Activated CD4-positive, alpha-beta memory T cell treated with anti-CD3 and anti-CD28 coated beads for 36 hours (primary cell): ENCODE data around the gene HOXB1. TPM values are rescaled to one million over a fixed set of nuclear protein-coding genes. Genes with fewer than 3 reads are reported as not detected.
"Not testable (repeated sequence)": the region's sequence is repeated elsewhere in the genome, so short reads cannot be mapped to it uniquely, and the experiment has no call there.

ENCODE experiments used
- CTCF ChIA-PET: fragments of 350-600 bp; sonication (Branson Sonifier 250); formaldehyde crosslinking; loops from one replicate; lab custom pipeline; 2021; ENCODE audit warnings: antibody characterized with exemption, inconsistent platforms; lab: Charles Lee
- POLR2A ChIA-PET: fragments of 350-600 bp; sonication (Branson Sonifier 250); formaldehyde crosslinking; loops from one replicate; lab custom pipeline; 2021; ENCODE audit warnings: antibody characterized with exemption; lab: Charles Lee
- DNase-seq: peaks from one replicate; pipeline ENCODE4 v3.0.0-alpha.2; 2020
- H3K27ac Mint-ChIP-seq: one replicate; pipeline ENCODE4 v1.8.0; 2021; ENCODE audit warnings: mixed read lengths
- H3K27me3 Mint-ChIP-seq: one replicate; pipeline ENCODE4 v1.8.0; 2021; ENCODE audit warnings: mixed read lengths
- H3K36me3 Mint-ChIP-seq: one replicate; pipeline ENCODE4 v1.8.0; 2021; ENCODE audit warnings: mixed read lengths
- H3K4me1 Mint-ChIP-seq: one replicate; pipeline ENCODE4 v1.8.0; 2021; ENCODE audit warnings: low read depth, mixed read lengths
- H3K4me3 Mint-ChIP-seq: one replicate; pipeline ENCODE4 v1.8.0; 2021; ENCODE audit warnings: mild to moderate bottlenecking, mixed read lengths
- H3K9me3 Mint-ChIP-seq: one replicate; pipeline ENCODE4 v1.8.0; 2021; ENCODE audit warnings: mixed read lengths
- intact Hi-C: fragments of 100-400 bp; cut with micrococcal nuclease; formaldehyde crosslinking; loops from one replicate; pipeline ENCODE4 v1.15.1; 2023
- total RNA-seq, 2 experiments: library from RNA; stranded (reverse); gene quantifications; one replicate each; pipeline ENCODE4 v1.2.3, GENCODE V29; 2021

The HOXB1 gene
- total RNA-seq, 2 experiments from 2014 or later, result not detected

DNA sequence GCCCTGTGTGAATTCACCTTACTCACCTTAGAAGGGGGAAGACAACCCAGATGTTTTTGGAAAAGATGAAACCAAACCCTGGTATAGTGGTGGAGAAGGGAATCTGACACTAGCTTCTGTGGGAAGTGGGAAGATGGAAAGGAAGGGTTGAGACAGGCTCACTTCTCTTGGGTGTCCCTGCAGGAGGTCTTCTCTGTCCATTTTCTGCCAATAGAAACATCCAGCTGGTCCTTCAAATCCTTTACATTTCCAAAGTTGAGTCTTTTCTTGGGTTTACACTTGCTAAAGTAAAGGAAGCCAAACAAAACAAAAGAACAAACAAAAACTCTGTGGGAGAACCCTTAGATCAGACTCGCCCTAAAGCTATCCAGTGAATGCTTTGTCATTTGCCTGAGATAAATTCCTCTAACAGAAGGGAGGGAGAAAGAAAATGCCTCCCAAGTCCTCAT is 10.2 kb downstream of the HOXB1 start:
- H3K9me3 Mint-ChIP-seq, result no peaks in the 10 kb centered on the region
- peaks cover 32% of the 10 kb centered on the region for H3K27me3 Mint-ChIP-seq
- H3K36me3 Mint-ChIP-seq, result no peaks in the 10 kb centered on the region

DNA sequence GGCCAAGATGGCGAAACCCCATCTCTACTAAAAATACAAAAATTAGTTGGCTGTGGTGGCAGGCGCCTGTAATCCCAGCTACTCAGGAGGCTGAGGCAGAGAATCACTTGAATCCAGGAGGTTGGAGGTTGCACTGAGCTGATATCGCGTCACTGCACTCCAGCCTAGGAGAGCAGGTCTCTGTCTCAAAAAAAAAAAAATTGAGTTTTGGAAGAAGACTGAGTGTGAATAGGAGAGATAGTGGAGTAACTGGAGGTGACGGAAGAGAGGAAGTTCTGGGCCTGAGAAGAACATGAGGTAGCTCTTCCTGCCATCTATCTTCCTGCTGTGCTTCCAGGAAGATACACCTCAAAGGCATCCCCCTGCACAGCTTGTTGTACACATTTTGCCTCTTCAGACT is 11.4 kb downstream of the HOXB1 start:
- no peak overlapping the region for H3K27ac Mint-ChIP-seq
- H3K9me3 Mint-ChIP-seq, result no peaks in the 10 kb centered on the region
- peaks cover under 1% of the 10 kb centered on the region for H3K4me1 Mint-ChIP-seq
- ChIA-PET CTCF (interaction anchor here (1.0 kb wide), 1 partner anchor 13 kb away, joined by 3 read pairs; no protein-coding TSS in a partner anchor), POLR2A (interaction anchor here (1.0 kb wide), 1 partner anchor 9 kb away, joined by 3 read pairs; no protein-coding TSS in a partner anchor)
- H3K27me3 Mint-ChIP-seq, result peaks cover 31% of the 10 kb centered on the region
- H3K4me3 Mint-ChIP-seq, result no peak overlapping the region
- intact Hi-C loops, result no loop called here
- no peaks in the 10 kb centered on the region for H3K36me3 Mint-ChIP-seq
- no peak for DNase-seq

More for the DNA sequence above, 10.2 kb downstream of the HOXB1 start:
- DNase-seq, result no peak
- H3K4me3 Mint-ChIP-seq, result no peak overlapping the region
- intact Hi-C loops, result no loop called here
- CTCF ChIA-PET, result interaction anchor here (0.9 to 1.9 kb wide), 2 partner anchors 28 to 212 kb away, joined by 4 to 5 read pairs; no protein-coding TSS in a partner anchor
- no peak overlapping the region for H3K27ac Mint-ChIP-seq
- POLR2A ChIA-PET, result interaction anchor here (1.0 kb wide), 1 partner anchor 10 kb away, joined by 3 read pairs; no protein-coding TSS in a partner anchor
- H3K4me1 Mint-ChIP-seq, result no peaks in the 10 kb centered on the region

DNA sequence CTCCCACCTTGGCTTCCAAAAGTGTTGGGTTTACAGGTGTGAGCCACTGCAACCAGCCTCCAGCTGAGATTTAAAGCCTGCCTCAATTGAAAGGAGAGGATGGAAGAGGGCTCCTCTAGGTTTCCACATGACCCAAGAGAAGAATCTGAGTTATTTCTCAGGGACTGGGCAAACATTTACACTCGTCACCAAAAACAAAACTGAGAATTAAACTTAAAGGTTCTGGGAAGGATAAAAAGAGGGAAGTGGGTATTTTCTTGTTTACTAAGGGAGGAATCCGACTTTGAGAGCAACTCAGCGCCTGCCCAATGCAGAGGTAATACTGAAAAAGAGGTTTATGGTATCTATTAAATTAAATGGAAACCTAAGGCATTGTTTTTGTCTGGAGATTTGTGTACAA is 13.3 kb downstream of the HOXB1 start:
- Mint-ChIP-seq H3K36me3 (no peaks in the 10 kb centered on the region), H3K27me3 (peaks cover 24% of the 10 kb centered on the region), H3K9me3 (no peaks in the 10 kb centered on the region), H3K4me1 (peaks cover 17% of the 10 kb centered on the region), H3K27ac (no peak overlapping the region), H3K4me3 (no peak overlapping the region)
- POLR2A ChIA-PET, result no interaction called here
- CTCF ChIA-PET, result no interaction called here
- intact Hi-C loops, result no loop called here
- DNase-seq, result no peak

DNA sequence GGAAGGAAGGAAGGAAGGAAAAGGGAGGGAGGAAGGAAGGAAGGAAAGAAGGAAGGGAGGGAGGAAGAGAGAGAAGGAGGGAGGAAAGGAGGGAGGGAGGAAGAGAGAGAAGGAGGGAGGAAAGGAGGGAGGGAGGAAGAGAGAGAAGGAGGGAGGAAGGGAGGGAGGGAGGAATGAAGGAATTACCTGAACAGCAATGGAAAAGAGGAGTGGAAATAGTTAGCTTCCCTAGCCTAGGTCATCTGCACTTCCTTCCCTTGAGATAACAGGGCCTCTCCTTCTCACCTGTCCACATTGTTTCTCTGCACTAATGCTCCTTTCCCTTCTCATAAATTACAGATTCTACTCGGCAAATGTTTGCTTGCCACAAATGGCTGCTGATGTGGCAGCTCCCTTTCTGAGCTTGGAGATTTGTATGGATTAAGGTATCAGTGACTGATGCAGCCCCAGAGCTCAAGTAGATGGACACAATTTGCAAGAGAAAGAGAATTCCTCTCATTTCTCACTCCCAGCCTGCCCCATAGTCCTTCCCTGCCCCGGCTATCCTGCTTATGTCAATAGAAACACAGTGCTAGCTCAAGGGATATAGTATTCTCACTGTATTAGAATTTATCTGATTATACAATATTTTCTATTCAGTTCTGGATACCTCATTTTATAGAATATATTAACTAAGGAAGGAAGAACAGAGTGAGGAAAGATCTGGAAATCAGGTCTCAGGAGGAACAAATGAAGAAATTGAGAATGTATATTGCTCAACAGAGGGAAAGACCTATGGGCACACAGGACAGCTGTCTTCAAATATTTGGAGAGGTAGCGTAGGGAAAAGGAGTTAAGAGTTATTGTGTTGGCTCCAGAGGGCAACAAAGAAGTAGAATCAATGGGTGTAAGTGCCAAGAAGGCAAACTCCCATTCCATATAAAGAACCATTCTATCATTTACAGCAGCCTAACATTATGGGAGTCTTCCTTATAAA is 14.6 kb downstream of the HOXB1 start:
- CTCF ChIA-PET, result interaction anchor here (0.6 to 1.2 kb wide), 3 partner anchors 35 to 490 kb away, joined by 3 read pairs; no protein-coding TSS in a partner anchor
- POLR2A ChIA-PET, result no interaction called here
- H3K4me3 Mint-ChIP-seq, result no peak overlapping the region
- H3K4me1 Mint-ChIP-seq, result peaks cover 25% of the 10 kb centered on the region
- H3K27me3 Mint-ChIP-seq, result peaks cover 20% of the 10 kb centered on the region
- H3K9me3 Mint-ChIP-seq, result no peaks in the 10 kb centered on the region
- no peaks in the 10 kb centered on the region for H3K36me3 Mint-ChIP-seq
- no peak overlapping the region for H3K27ac Mint-ChIP-seq
- intact Hi-C loops, result no loop called here
- DNase-seq, result no peak

DNA sequence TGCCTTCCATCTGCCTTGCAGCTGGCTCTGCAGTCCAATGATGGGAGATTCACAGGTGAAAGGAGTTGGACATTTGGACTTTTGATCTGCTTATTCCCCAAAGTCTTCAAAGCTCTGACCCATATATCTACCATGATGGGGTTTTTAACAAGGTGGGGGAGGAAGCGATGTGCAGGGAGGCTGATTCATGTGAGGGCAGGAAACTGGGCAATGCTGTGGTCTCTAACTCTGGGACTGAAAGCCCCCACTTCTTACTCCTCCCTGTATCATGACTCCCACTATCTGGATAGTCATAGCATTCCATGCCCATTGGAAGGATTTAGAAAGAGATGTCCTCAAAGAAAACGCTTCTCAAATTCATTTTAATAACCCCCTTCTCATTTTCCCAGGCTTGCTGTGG is 16.3 kb downstream of the HOXB1 start:
- intact Hi-C loops, result no loop called here
- Mint-ChIP-seq H3K4me1 (peaks cover 34% of the 10 kb centered on the region), H3K27me3 (peaks cover 10% of the 10 kb centered on the region), H3K4me3 (no peak overlapping the region), H3K36me3 (no peaks in the 10 kb centered on the region), H3K27ac (no peak overlapping the region), H3K9me3 (no peaks in the 10 kb centered on the region)
- POLR2A ChIA-PET, result no interaction called here
- CTCF ChIA-PET, result no interaction called here
- no peak for DNase-seq

DNA sequence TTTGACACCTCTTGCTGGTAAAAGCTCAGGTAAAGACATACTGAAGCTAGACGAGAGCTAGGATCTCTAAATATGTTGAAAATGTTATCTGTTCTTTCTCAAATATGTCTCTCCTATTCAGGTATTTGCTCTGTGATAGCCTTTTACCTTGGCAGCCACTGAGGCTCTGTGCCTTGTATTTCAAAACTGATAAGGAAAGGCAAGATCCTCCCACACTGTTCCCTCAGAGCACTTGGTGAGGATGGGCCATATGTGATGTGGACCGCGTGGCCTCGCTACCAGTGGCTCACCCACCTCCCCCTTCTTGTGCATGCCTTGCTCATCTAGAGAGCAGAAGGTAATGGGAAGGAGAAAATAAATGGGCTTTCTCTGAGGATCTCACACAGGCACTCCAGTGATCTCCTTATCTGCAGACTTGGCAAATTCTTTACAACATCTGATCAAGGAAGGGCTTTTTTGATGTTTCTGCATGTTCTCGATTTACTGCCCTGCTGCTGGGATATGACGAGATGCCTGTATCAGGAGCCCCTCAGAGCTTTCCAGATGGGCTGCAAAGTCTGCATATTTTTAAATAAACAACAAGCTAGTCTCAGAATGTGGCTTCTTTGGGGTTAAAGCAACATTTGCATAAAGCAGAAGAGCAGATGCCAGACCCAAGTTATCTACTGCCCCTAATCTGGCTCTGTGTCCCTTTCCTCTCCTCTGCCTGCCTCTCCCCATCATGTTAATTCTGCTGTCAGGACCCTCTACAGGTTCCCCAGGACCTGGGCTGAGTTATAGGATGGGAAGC is 16.9 kb downstream of the HOXB1 start:
- POLR2A ChIA-PET, result interaction anchor here (0.5 to 1.2 kb wide), 2 partner anchors 29 to 828 kb away, joined by 3 read pairs; no protein-coding TSS in a partner anchor
- no peak for DNase-seq
- Mint-ChIP-seq H3K36me3 (no peaks in the 10 kb centered on the region), H3K9me3 (no peaks in the 10 kb centered on the region), H3K4me1 (peaks cover 34% of the 10 kb centered on the region), H3K4me3 (no peak overlapping the region), H3K27me3 (peaks cover 10% of the 10 kb centered on the region), H3K27ac (no peak overlapping the region)
- CTCF ChIA-PET, result interaction anchor here (1.3 kb wide), 1 partner anchor 21 kb away, joined by 6 read pairs; no protein-coding TSS in a partner anchor
- intact Hi-C loops, result no loop called here

DNA sequence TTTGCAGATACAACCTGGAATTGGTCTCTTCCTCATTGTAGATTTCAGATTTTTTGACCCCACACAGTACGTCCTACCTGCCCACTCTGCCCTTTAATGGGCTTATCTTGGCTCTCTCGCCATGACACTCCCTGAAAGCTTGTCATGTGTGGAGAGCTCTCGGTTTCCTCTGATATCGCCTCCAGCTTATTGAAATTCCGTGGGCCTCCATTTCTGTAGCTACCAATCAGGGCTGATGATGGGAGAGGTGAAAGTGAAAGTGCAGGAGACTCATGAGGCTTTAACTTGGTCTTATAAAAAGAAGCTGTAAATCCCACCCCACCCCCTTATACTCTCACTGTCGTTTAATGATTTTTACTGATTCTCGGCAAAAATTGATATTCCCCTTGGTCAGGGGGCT is 17.7 kb downstream of the HOXB1 start:
- ChIA-PET POLR2A (interaction anchor here (0.5 to 1.2 kb wide), 2 partner anchors 30 to 829 kb away, joined by 3 read pairs; no protein-coding TSS in a partner anchor), CTCF (interaction anchor here (0.7 to 1.3 kb wide), 2 partner anchors 21 to 56 kb away, joined by 4 to 6 read pairs; no protein-coding TSS in a partner anchor)
- no peak overlapping the region for H3K27ac Mint-ChIP-seq
- H3K4me3 Mint-ChIP-seq, result peak overlapping the region; percentile 25
- peaks cover 36% of the 10 kb centered on the region for H3K4me1 Mint-ChIP-seq
- intact Hi-C loops, result no loop called here
- peaks cover 10% of the 10 kb centered on the region for H3K27me3 Mint-ChIP-seq
- no peaks in the 10 kb centered on the region for H3K36me3 Mint-ChIP-seq
- DNase-seq, result peak; percentile 27
- no peaks in the 10 kb centered on the region for H3K9me3 Mint-ChIP-seq

DNA sequence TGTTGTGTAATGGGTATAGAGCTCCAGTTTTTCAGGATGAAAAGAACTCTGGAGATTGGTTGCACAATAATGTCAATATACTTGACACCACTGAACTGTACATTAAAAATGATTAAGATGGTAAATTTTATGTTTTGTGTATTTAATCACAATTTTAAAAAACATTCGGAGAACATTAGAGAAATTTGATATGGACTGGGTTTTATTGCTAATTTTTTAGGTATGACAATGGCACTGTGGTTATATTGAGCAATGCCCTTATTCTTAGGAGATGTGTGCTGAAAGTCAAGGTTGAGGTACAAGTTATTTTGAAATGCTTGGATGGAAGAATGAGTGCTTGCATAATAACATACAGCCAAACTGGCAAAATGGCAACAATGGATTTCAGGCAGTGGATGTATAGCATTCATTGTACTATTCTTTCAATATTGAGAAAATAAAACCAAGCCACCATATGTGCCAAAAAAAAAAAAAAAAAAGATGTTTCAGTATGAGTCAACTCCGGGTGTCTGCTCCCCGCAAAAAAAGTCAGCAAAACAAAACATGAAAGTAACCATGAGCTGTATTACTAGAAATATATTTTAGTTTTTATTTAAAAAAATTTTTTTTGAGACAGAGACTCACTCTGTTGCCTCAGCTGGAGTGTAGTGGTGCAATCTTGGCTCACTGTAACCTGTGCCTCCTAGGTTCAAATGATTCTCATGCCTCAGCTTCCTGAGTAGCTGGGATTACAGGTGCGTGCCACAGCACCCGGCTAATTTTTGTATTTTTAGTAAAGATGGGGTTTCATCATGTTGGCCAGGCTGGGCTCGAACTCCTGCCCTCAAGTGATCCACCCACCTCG is 19.8 kb downstream of the HOXB1 start:
- POLR2A ChIA-PET, result interaction anchor here (0.6 to 1.5 kb wide), 5 partner anchors 9 to 792 kb away, joined by 3 to 4 read pairs (median 4); no protein-coding TSS in a partner anchor
- Mint-ChIP-seq H3K27ac (peak overlapping the region; percentile 77), H3K36me3 (no peaks in the 10 kb centered on the region), H3K9me3 (no peaks in the 10 kb centered on the region), H3K27me3 (peaks cover 5% of the 10 kb centered on the region), H3K4me3 (peak overlapping the region; percentile 29), H3K4me1 (peaks cover 41% of the 10 kb centered on the region)
- intact Hi-C loops, result loop anchor here (1.0 to 2.0 kb wide), 3 partner anchors 18 to 52 kb away; no protein-coding TSS in a partner anchor
- peak; percentile 62 for DNase-seq
- CTCF ChIA-PET, result interaction anchor here (0.8 to 1.4 kb wide), 2 partner anchors 126 to 168 kb away, joined by 3 to 5 read pairs; no protein-coding TSS in a partner anchor

DNA sequence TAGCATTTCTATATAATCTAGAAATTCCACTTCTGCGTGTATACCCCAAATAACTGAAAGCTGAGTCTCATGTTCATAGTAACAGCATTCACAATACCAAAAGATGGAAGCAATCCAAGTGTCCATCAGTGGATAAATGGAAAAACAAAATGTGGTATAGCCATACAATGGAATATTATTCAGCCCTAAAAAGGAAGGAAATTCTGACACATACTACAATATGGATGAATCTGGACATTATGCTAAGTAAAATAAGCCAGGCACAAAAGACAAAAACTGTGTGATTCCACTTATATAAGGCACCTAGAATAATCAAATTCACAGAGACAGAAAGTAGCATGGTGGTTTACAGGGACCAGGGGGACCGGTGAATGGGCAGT is 20.4 kb downstream of the HOXB1 start:
- H3K4me3 Mint-ChIP-seq, result no peak overlapping the region
- peaks cover 47% of the 10 kb centered on the region for H3K4me1 Mint-ChIP-seq
- intact Hi-C loops, result loop anchor here (2.0 kb wide), 2 partner anchors 18 to 38 kb away; no protein-coding TSS in a partner anchor
- no peaks in the 10 kb centered on the region for H3K9me3 Mint-ChIP-seq
- POLR2A ChIA-PET, result interaction anchor here (1.5 kb wide), 1 partner anchor 10 kb away, joined by 3 read pairs; no protein-coding TSS in a partner anchor
- no peak for DNase-seq
- CTCF ChIA-PET, result interaction anchor here (0.6 to 1.4 kb wide), 3 partner anchors 126 to 159 kb away, joined by 3 to 5 read pairs (median 3); no protein-coding TSS in a partner anchor
- H3K27me3 Mint-ChIP-seq, result peaks cover 2% of the 10 kb centered on the region
- peak overlapping the region; percentile 13 for H3K27ac Mint-ChIP-seq
- no peaks in the 10 kb centered on the region for H3K36me3 Mint-ChIP-seq

DNA sequence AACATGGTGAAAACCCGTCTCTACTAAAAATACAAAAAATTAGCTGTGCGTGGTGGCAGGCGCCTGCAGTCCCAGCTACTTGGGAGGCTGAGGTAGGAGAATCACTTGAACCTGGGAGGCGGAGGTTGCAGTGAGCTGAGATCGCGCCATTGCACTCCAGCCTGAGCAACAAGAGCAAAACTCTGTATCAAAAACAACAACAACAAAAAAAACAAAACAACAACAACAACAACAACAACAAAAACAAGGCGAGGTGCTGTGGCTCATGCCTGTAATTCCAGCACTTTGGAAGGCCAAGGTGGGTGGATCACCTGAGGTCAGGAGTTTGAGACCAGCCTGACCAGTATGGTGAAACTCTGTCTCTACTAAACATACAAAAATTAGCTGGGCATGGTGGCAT is 21.1 kb downstream of the HOXB1 start:
- peaks cover 50% of the 10 kb centered on the region for H3K4me1 Mint-ChIP-seq
- POLR2A ChIA-PET, result interaction anchor here (1.5 kb wide), 1 partner anchor 10 kb away, joined by 3 read pairs; no protein-coding TSS in a partner anchor
- intact Hi-C loops, result loop anchor here (2.0 kb wide), 2 partner anchors 17 to 39 kb away; no protein-coding TSS in a partner anchor
- H3K36me3 Mint-ChIP-seq, H3K9me3 Mint-ChIP-seq, H3K27me3 Mint-ChIP-seq, DNase-seq, H3K27ac Mint-ChIP-seq, H3K4me3 Mint-ChIP-seq: not testable (repeated sequence)
- CTCF ChIA-PET, result interaction anchor here (0.6 to 0.9 kb wide), 2 partner anchors 157 to 159 kb away, joined by 3 read pairs; no protein-coding TSS in a partner anchor
